ENCODE results near the gene FUBP3. TPM values are rescaled to one million over a fixed set of nuclear protein-coding genes. Genes with fewer than 3 reads are reported as not detected.
"Not testable (repeated sequence)": the region's sequence is repeated elsewhere in the genome, so short reads cannot be mapped to it uniquely, and the experiment has no call there.

The FUBP3 gene
- total RNA-seq, 1 donor from 2014 or later: 39.6 TPM

DNA sequence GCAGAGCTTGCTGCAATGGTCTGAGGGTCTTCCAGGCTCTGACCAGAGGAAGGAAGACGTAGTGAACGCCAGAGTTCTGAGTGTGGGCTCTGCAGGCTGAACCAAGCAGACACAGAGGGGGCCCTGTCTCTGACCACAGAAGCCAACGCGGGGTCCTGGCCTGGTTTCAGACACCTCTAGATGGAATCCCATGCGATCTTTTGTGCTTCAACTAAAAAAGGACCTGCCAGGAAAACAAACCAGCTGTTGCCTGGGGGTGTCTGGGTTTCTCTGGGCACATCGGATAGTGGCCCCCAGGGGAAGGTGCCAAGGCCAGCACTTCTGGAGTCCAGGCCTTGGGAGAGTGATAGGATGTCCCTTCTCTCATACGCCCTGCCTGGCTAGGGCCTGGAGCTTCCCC lies 97.9 kb downstream of the FUBP3 start:
- DNase-seq (ENCODE audit: extremely low read depth, low read depth, low spot score): no peak

DNA sequence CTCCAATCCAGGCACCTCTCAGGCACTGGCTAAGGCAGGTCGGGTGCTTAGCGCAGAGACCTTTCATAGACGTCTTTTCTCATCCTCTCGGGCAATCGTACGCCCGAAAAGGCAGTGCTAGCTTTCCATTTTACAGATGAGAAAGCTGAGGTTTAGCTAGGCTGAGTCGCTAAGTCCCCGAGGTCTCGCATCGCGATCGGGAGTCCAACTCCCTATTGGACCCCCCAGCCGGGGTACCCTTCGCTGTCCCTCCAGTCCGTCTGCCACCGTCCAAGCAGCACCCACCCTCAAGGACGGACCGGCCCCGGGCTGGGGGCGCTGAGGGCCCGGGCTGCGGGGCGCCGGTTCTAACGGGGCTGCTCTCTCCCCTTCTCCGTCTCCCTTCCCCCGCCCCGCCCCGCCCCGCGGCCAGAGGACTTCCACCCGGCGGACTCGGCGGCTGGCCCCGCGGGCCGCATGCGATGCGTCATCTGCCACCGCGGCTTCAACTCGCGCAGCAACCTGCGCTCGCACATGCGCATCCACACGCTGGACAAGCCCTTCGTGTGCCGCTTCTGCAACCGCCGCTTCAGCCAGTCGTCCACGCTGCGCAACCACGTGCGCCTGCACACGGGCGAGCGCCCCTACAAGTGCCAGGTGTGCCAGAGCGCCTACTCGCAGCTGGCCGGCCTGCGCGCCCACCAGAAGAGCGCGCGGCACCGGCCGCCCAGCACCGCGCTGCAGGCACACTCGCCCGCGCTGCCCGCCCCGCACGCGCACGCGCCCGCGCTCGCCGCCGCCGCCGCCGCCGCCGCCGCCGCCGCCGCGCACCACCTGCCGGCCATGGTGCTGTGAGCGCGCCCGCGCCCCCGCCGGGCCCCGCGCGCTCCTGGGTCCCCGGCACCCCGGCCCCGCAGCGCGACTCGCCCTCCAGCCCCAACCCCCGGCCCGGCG lies 101.7 kb downstream of the FUBP3 start:
- DNase-seq (ENCODE audit: extremely low read depth, low read depth, low spot score): no peak

DNA sequence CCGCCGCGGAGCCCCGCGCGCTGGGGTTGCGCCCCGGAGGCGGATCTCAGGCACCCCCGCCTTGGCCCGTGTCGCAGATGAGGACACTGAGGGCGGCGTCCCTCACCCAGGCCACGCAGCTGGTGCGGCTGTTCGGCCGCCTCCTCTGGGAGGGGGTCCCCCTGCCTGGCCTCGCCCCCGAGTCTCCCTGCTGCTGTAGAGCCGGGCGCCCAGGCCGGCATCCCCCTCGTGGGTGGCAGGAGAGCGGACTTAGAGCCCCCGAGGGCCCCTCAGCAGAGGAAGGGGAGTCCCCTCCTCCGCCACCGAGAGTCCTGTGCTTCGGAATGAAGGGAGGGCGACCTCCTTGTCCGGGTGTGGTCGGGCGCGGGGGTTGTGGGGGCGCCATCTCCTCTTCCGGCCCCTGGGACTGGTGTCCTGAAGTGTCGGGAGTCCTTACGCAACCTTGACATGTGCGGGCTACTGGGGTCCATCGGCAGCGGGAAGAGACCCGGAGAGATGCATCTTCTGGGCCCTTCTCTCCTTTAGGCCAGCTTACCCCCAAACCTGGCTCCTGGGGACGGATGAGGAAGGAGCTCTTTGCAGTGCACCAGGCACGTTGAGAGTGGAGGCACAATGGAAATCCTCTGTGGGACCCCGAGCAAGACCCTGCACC lies 102.5 kb downstream of the FUBP3 start:
- no peak for DNase-seq (ENCODE audit: extremely low read depth, low read depth, low spot score)

DNA sequence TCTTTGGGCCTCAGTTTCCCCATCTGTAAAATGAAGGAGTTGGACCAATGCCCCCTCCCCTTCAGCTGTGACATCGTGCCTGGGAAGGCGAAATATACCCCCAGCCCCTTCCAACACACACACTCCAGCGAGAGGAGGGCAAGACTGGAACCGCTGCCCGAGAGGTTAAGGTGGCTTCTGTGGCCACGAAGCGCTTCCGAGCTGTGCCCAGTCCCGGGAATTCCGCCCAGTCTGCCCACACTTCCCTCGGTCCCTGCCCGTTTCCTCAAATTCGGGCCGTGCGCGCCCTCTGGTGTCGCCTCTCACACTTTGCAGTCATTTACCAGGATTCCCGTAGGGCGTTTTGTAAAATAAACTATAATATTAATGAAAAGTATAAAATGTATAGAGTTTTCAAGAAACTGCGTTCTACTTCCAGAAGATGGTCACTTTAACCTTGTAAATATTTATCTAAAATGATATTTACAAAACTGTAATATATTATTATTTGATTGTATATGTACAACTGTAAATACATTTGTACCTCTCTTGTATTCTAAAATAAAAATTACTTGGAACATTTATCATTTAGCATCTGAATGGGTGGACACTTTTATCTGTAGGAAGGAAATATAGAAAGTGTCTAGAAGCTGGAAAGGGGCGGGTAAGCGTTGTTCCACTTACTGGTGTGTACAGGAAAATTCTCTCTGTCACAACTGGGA lies 103.2 kb downstream of the FUBP3 start:
- DNase-seq (ENCODE audit: extremely low read depth, low read depth, low spot score): no peak

GRCh38 chr9:130685104-130685503 lies 105.7 kb downstream of the FUBP3 start:
- no peak for DNase-seq (ENCODE audit: extremely low read depth, low read depth, low spot score)

- not testable (repeated sequence) for DNase-seq (ENCODE audit: extremely low read depth, low read depth, low spot score)
Measured at GRCh38 chr9:130685945-130686344, 106.6 kb downstream of the FUBP3 start.

DNA sequence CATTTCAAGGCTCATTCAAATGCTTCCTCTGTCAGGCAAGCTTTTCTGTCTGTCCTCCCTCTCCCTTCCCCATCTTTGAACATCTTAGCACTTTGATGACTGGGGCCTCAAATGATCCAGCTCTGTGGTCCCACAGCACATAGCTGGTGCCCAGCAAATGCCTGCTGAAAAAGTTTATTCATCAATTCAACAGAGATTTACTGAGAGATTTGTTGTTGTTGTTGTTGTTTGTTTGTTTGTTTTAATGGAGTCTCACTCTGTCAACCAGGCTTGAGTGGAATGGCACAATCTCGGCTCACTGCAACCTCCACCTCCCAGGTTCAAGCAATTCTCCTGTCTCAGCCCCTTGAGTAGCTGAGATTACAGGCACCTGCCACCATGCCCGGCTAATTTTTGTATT lies 108.2 kb downstream of the FUBP3 start:
- DNase-seq (ENCODE audit: extremely low read depth, low read depth, low spot score): no peak

Other genes with a start within 250 kb of the FUBP3 start
- 1.3 and 6.2 TPM in 2 replicates for gene ASS1, start 134.6 kb upstream of the FUBP3 start, total RNA-seq
- not detected in 2 replicates for gene PRDM12, start 85.0 kb downstream of the FUBP3 start, total RNA-seq
- gene EXOSC2, start 114.2 kb downstream of the FUBP3 start, total RNA-seq: 13.3 and 17.4 TPM in 2 replicates